ENCODE results near the gene PANK4. TPM values are rescaled to one million over a fixed set of nuclear protein-coding genes. Genes with fewer than 3 reads are reported as not detected.

Gene PANK4
- total RNA-seq, 1 experiment from 2014 or later = 32.2 TPM

DNA sequence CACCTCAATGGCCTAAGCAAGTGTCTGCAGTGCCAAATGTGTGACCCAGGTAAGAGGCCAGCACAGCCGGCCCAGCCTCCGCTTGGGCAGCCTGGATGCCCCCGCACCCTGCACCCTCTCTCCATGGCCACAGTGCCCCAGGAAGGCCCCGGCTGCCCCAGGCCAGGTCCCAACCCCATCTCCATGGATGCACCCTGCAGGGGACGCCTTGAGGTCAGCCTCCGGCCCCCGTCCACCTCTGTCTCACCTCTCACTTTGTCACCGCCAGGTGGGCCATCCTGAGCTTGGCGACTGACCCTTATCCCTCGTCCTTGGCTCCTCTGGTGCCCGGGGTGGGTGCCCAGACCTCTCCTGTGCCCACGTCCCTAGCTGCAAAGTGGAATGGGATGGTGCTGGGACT is 32.0 kb upstream of the PANK4 start:
- Mint-ChIP-seq H3K4me1 (peaks cover 9 to 10% of the 10 kb centered on the region in 2 experiments), H3K27me3 (ENCODE audit: low read depth) (peaks cover 2% of the 10 kb centered on the region; the same call in 1 of the 2 replicates), H3K36me3 (ENCODE audit: insufficient read depth in 1 of 3, low read depth in 3 of 3) (no peaks in the 10 kb centered on the region), H3K9me3 (no peaks in the 10 kb centered on the region; a peak in 1 of 5 replicates), H3K27ac (no peak overlapping the region), H3K4me3 (no peak overlapping the region)
- Histone ChIP-seq H2BK5ac (ENCODE audit: insufficient read length, low read length) (no peak overlapping the region), H2AFZ (ENCODE audit: low read length) (no peak overlapping the region), H3K27me3 (ENCODE audit: insufficient read depth, low read length) (no peaks in the 10 kb centered on the region), H2AK5ac (ENCODE audit: insufficient read length, low read length) (no peak overlapping the region), H4K20me1 (ENCODE audit: control insufficient read depth, insufficient read depth, insufficient read length) (no peaks in the 10 kb centered on the region), H2BK120ac (ENCODE audit: low read depth, low read length, poor library complexity, severe bottlenecking) (no peak overlapping the region), H3K18ac (ENCODE audit: insufficient read length, low read depth, low read length) (no peak overlapping the region), H3K4ac (ENCODE audit: low read depth, low read length) (no peak overlapping the region), H2BK20ac (ENCODE audit: low read depth, low read length, poor library complexity, severe bottlenecking) (no peak overlapping the region), H3K79me2 (ENCODE audit: insufficient read depth, low read length) (no peaks in the 10 kb centered on the region), H3K14ac (ENCODE audit: insufficient read depth, low read length) (no peak overlapping the region), H3K79me1 (ENCODE audit: insufficient read depth, low read depth, low read length, poor library complexity, severe bottlenecking) (no peaks in the 10 kb centered on the region), H3K9ac (ENCODE audit: extremely low read depth, insufficient read length, low read length) (no peak overlapping the region), H3K4me1 (ENCODE audit: insufficient read depth, low read length) (no peaks in the 10 kb centered on the region), H4K91ac (ENCODE audit: insufficient read length, low read depth, low read length) (no peak overlapping the region), H3K4me2 (ENCODE audit: insufficient read depth, insufficient read length, low read length) (no peak overlapping the region), H3T11ph (ENCODE audit: low read length) (no peak overlapping the region), H3K27ac (ENCODE audit: insufficient read length, low read depth, low read length) (no peak overlapping the region), H2BK12ac (ENCODE audit: insufficient read length, low read depth, low read length) (no peak overlapping the region), H2BK15ac (ENCODE audit: low read depth, low read length) (no peak overlapping the region), H3K56ac (ENCODE audit: insufficient read length, low read depth, low read length) (no peak overlapping the region), H3K23me2 (ENCODE audit: insufficient read length, low read depth, low read length, poor library complexity, severe bottlenecking) (no peaks in the 10 kb centered on the region), H4K5ac (ENCODE audit: insufficient read length, low read depth, low read length) (no peak overlapping the region), H3K9me3 (ENCODE audit: control insufficient read depth, low read depth, low read length) (no peaks in the 10 kb centered on the region), H4K8ac (replicated peaks; ENCODE audit: insufficient read length, low read depth, low read length) (no peak overlapping the region), H3K23ac (ENCODE audit: insufficient read length, low read depth, low read length) (no peak overlapping the region)
- TF ChIP-seq, protein P1, sequence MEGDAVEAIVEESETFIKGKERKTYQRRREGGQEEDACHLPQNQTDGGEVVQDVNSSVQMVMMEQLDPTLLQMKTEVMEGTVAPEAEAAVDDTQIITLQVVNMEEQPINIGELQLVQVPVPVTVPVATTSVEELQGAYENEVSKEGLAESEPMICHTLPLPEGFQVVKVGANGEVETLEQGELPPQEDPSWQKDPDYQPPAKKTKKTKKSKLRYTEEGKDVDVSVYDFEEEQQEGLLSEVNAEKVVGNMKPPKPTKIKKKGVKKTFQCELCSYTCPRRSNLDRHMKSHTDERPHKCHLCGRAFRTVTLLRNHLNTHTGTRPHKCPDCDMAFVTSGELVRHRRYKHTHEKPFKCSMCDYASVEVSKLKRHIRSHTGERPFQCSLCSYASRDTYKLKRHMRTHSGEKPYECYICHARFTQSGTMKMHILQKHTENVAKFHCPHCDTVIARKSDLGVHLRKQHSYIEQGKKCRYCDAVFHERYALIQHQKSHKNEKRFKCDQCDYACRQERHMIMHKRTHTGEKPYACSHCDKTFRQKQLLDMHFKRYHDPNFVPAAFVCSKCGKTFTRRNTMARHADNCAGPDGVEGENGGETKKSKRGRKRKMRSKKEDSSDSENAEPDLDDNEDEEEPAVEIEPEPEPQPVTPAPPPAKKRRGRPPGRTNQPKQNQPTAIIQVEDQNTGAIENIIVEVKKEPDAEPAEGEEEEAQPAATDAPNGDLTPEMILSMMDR (conservative IDR thresholded peaks at IDR 0.05) = no peak
- WGBS (ENCODE audit: extremely low coverage, insufficient read length, low lambda C conversion rate) = no CpG with 5 or more reads among the region's 12 CpGs
- no peak for DNase-seq
